HepG2 (cell line): ENCODE data around the gene NEDD4L. TPM values are rescaled to one million over a fixed set of nuclear protein-coding genes. Genes with fewer than 3 reads are reported as not detected.

Source experiments
- AFF4 ChIP-seq: sonication (generic); formaldehyde crosslinking; IDR thresholded peaks from 2 replicates; pipeline ENCODE4 v1.4.0; 2020; ENCODE audit warnings: missing genetic modification reagents
- ATF4 ChIP-seq, 2 experiments: fragments of 450-650 bp in 1 of 2; sonication (generic) in 1 of 2; formaldehyde crosslinking; IDR thresholded peaks; 2 replicates each; pipeline versions ENCODE4 v1.5.0 to v1.8.0; 2020 to 2022; ENCODE audit warnings: mild to moderate bottlenecking in 1 of 2, missing genetic modification reagents in 1 of 2
- ELF1 ChIP-seq: sonication (generic); formaldehyde crosslinking; IDR thresholded peaks from 2 replicates; pipeline ENCODE4 v1.4.0; 2020; ENCODE audit warnings: missing genetic modification reagents
- IRF2 ChIP-seq: IDR thresholded peaks from 2 replicates; pipeline ENCODE4 v1.6.1; 2018; ENCODE audit warnings: missing genetic modification reagents, missing compliant biosample characterization
- MAFG ChIP-seq: sonication (generic); formaldehyde crosslinking; IDR thresholded peaks from 2 replicates; pipeline ENCODE4 v1.5.1; 2020; ENCODE audit warnings: mild to moderate bottlenecking, missing genetic modification reagents
- PPARG ChIP-seq: conservative IDR thresholded peaks from 2 replicates; pipeline ENCODE4 v1.6.1; 2016; ENCODE audit warnings: missing biosample characterization, missing genetic modification reagents
- RNF219 ChIP-seq: sonication (generic); formaldehyde crosslinking; IDR thresholded peaks from 2 replicates; pipeline ENCODE4 v1.5.0; 2020; ENCODE audit warnings: mild to moderate bottlenecking, missing genetic modification reagents
- SAP130 ChIP-seq: IDR thresholded peaks from 2 replicates; pipeline ENCODE4 v1.6.1; 2016; ENCODE audit warnings: low read depth
- SYNCRIP ChIP-seq: fragments of 200-400 bp; formaldehyde crosslinking; IDR thresholded peaks from 2 replicates; pipeline ENCODE4 v1.6.1; 2018; ENCODE audit warnings: mild to moderate bottlenecking, low read depth, low read length; ENCODE audit not compliant: insufficient read depth
- ZBTB14 ChIP-seq: sonication (generic); formaldehyde crosslinking; IDR thresholded peaks from 2 replicates; pipeline ENCODE4 v1.4.0; 2020; ENCODE audit warnings: missing genetic modification reagents
- ZNF160 ChIP-seq: sonication (generic); formaldehyde crosslinking; IDR thresholded peaks from 2 replicates; pipeline ENCODE4 v1.8.0; 2022; ENCODE audit warnings: mild to moderate bottlenecking, inconsistent platforms, missing genetic modification reagents
- ZNF546 ChIP-seq: sonication (generic); formaldehyde crosslinking; conservative IDR thresholded peaks from 2 replicates; pipeline ENCODE4 v1.8.1; 2023; ENCODE audit warnings: mild to moderate bottlenecking, missing genetic modification reagents
- ZNF597 ChIP-seq: sonication (generic); formaldehyde crosslinking; IDR thresholded peaks from 2 replicates; pipeline ENCODE4 v1.5.0; 2020; ENCODE audit warnings: missing genetic modification reagents
- ZNF598 ChIP-seq: sonication (generic); formaldehyde crosslinking; IDR thresholded peaks from 2 replicates; pipeline ENCODE4 v1.5.1; 2020; ENCODE audit warnings: mild to moderate bottlenecking, missing genetic modification reagents, borderline replicate concordance
- ZNF790 ChIP-seq: sonication (generic); formaldehyde crosslinking; IDR thresholded peaks from 2 replicates; pipeline ENCODE4 v1.8.0; 2022; ENCODE audit warnings: missing genetic modification reagents, mild to moderate bottlenecking, borderline replicate concordance
- polyA plus RNA-seq, 8 experiments: library from polyadenylated mRNA; depleted of rRNA in 3 of 8; stranded (reverse) in 7 of 8; unstranded in 1 of 8; fragments of >200 nt; fragmentation: Illumina TruSeq in 4 of 8; extraction: Trizol in 4 of 8; gene quantifications; 2 replicates each; pipeline versions ENCODE4 v1.2.1 to v1.2.3, GENCODE V29; 2011 to 2016; ENCODE audit warnings: low read depth in 4 of 8, missing spikeins in 1 of 8, mixed read lengths in 1 of 8; ENCODE audit not compliant: insufficient read depth in 1 of 8
- total RNA-seq, 5 experiments: library from RNA; depleted of rRNA; stranded (reverse); fragments of >200 nt; fragmentation: Illumina TruSeq; extraction: Trizol; gene quantifications; 2 replicates each; pipeline ENCODE4 v1.2.3, GENCODE V29; 2016; ENCODE audit warnings: low read depth in 1 of 5

The NEDD4L gene
- total and polyA plus RNA-seq, 2 of the 13 experiments (the other 11 are each of a cell fraction or from before 2014, with no cell fraction given): 168 to 390 TPM

DNA sequence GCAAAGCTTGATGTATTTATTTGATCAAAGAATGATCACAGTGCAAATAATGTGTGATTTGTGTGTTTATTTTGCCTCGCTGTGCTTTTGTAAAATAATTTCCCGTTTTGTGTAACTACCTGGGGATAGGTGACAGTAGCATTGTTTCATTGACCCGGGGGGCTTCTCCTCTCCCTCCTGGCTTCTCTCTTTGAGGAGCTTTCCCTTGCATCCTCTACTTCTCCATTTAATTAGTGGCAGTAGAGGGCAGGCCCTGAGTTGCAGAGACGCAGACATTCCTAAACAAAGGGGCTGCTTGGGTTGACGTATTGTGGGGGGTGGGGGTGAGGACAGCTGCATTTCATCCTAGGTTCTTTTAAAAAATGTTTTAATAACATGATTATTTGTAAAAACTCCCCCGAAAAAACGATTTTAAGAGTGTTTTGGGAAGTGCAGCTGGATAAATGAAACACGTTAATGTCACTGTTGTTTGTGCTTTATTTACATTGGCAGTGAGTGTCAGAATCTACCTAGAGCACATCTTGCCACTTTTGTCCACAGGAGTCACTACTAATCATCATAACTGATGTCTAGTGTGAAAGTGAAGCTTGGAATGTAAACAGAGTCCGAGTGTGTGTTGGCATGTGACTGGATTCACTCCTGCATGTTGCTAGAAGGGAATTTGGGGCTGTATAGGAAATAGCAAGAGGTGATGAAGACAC lies 2.2 kb downstream of the NEDD4L start (continued):
- TF ChIP-seq ATF4 (CRISPR knock-in tag; IDR thresholded peaks at IDR 0.05) (no peak), AFF4 (no peak; the same call in none of the 2 replicates), ZNF598 (CRISPR knock-in tag) (no peak), ZNF546 (CRISPR knock-in tag) (no peak), ZBTB14 (CRISPR knock-in tag) (no peak), ZNF160 (no peak), ZNF597 (CRISPR knock-in tag) (no peak), MAFG (CRISPR knock-in tag) (no peak), RNF219 (no peak), ELF1 (CRISPR knock-in tag) (no peak), PPARG (no peak), ZNF790 (CRISPR knock-in tag) (no peak), SAP130 (CRISPR knock-in tag) (peak; percentile 91), IRF2 (CRISPR knock-in tag) (0 out of 2 replicates have a peak, but pooled peaks have one; percentile 2), SYNCRIP (no peak)
